T-helper 17 cell (primary cell): ENCODE results near the gene POC1A. TPM values are rescaled to one million over a fixed set of nuclear protein-coding genes. Genes with fewer than 3 reads are reported as not detected.
A peak's percentile ranks its signal among the peaks of the same experiment; 100 is the strongest.

ENCODE experiments used
- ATAC-seq: fragments of 150-1000 bp; cut with Tn5 transposase; 2 replicates; pipeline ENCODE4 v1.10.0; 2021; ENCODE audit warnings: mild to moderate bottlenecking, moderate library complexity
- DNase-seq, 3 donors: peaks; one replicate each; pipeline versions ENCODE4 v3.0.0 to v3.0.0-alpha.2; 2020 to 2021
- H3K9me3 ChIP-seq: one replicate; pipeline ENCODE4 v1.7.0; 2013; ENCODE audit warnings: low read length, mild to moderate bottlenecking; ENCODE audit not compliant: control insufficient read depth, poor library complexity, severe bottlenecking
- H3K27ac Mint-ChIP-seq: one replicate; pipeline ENCODE4 v1.8.0; 2022; ENCODE audit warnings: mild to moderate bottlenecking, moderate library complexity, mixed read lengths
- H3K27me3 Mint-ChIP-seq: one replicate; pipeline ENCODE4 v1.8.0; 2022; ENCODE audit warnings: mixed read lengths
- H3K36me3 Mint-ChIP-seq: one replicate; pipeline ENCODE4 v1.8.0; 2022; ENCODE audit warnings: low read depth, mixed read lengths
- H3K4me1 Mint-ChIP-seq: one replicate; pipeline ENCODE4 v1.8.0; 2022; ENCODE audit warnings: mild to moderate bottlenecking, mixed read lengths
- H3K4me3 Mint-ChIP-seq: one replicate; pipeline ENCODE4 v1.8.0; 2022; ENCODE audit warnings: mild to moderate bottlenecking, moderate library complexity, mixed read lengths
- total RNA-seq, 4 donors: library from RNA in 2 of 4; stranded (reverse) in 2 of 4; gene quantifications; one replicate each; pipeline ENCODE4 v1.2.3 and lab custom pipeline; 2022 to 2026

The POC1A gene
- 1 to 10 TPM in 1 of 2 donors, under 1 TPM in 1; 0.47 to 1.4 TPM for total RNA-seq
- 1.4 to 2.7 reads per million in 2 donors for total RNA-seq (lab: John Stamatoyannopoulos, UW)

DNA sequence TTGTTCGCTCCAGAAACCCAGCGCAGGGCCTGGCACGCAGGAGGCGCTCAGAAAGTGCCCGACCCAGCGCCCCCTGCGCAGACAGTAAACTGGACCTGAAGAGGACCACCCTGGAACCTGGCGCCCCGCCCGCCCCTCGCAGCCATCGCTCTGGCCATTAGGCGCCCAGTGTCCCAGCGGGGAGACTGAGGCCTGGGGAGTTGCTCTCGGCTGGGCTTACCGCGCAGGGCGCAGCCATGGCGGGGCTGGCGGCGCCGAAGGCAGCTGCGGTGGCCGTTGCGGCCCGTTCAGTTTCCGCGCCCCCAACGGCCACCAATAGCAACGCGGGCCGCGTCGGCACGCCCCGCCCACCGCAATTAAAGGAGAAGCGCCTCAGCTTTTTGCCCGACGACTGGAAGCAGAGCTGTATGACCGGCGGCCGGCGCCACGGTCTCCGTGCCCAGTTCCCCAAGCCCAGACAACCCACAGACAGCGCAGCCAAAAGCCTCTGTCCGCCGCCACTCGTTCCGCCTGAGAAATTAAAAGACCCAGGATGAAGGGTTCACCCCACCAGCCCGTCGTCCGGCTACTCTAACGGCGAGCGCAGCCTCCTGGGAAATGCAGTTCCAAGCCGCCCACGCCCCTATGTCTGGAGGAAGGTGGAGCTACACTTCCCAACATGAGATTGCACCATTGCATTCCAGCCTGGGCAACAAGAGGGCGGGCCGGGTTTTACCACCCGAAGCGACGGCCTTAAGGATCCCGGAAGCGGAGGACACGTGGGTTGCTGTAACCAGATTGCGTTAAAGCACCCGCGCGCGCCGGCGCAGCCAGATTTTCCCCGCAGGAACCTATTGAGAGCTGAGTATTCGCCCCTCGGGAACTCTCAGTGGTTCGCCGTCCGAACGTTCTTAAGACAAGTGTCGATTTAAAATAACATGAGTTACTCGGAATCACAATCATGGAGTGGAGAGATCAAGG is at the start of gene POC1A:
Gene POC1A (minus strand): TSS at position 289 of the 960 bp plus-strand sequence. CDS start 51 bp downstream, at position 238.
- no peaks in the 10 kb centered on the region for H3K36me3 Mint-ChIP-seq
- DNase-seq (peak; percentile 78 to 79 (median 78)), ATAC-seq (peak; percentile 88)
- peak within 1 kb of the TSS; percentile 88 for H3K27ac Mint-ChIP-seq
- peaks cover 12% of the 10 kb centered on the region for H3K4me1 Mint-ChIP-seq
- no peaks in the 10 kb centered on the region for H3K9me3 ChIP-seq
- H3K27me3 Mint-ChIP-seq: no peaks in the 10 kb centered on the region
- H3K4me3 Mint-ChIP-seq: peak within 1 kb of the TSS; percentile 93

GRCh38 chr3:52203701-52204100 is 49.5 kb upstream of the POC1A start:
- Mint-ChIP-seq H3K4me3 (no peak overlapping the region), H3K36me3 (peaks cover 10% of the 10 kb centered on the region), H3K4me1 (peaks cover 27% of the 10 kb centered on the region)

GRCh38 chr3:52202384-52203077 is 48.3 kb upstream of the POC1A start:
- ATAC-seq: no peak
- no peaks in the 10 kb centered on the region for H3K27me3 Mint-ChIP-seq
- peaks cover 10% of the 10 kb centered on the region for H3K36me3 Mint-ChIP-seq
- peak overlapping the region; percentile 66 for H3K27ac Mint-ChIP-seq
- H3K4me1 Mint-ChIP-seq: peaks cover 35% of the 10 kb centered on the region
- DNase-seq: no peak
- no peaks in the 10 kb centered on the region for H3K9me3 ChIP-seq
- H3K4me3 Mint-ChIP-seq: no peak overlapping the region

More at GRCh38 chr3:52203701-52204100, 49.5 kb upstream of the POC1A start:
- H3K27ac Mint-ChIP-seq: no peak overlapping the region
- no peaks in the 10 kb centered on the region for H3K9me3 ChIP-seq
- DNase-seq (no peak), ATAC-seq (no peak)
- no peaks in the 10 kb centered on the region for H3K27me3 Mint-ChIP-seq

- peaks cover 8% of the 10 kb centered on the region for H3K36me3 Mint-ChIP-seq
- peak overlapping the region; percentile 66 for H3K27ac Mint-ChIP-seq
- no peaks in the 10 kb centered on the region for H3K27me3 Mint-ChIP-seq
Measured at GRCh38 chr3:52200981-52201679, 46.9 kb upstream of the POC1A start.

GRCh38 chr3:52198643-52199608 is 44.7 kb upstream of the POC1A start:
- Mint-ChIP-seq H3K36me3 (peaks cover 8% of the 10 kb centered on the region), H3K27ac (peak overlapping the region; percentile 98), H3K4me3 (peak overlapping the region; percentile 98), H3K27me3 (no peaks in the 10 kb centered on the region), H3K4me1 (peaks cover 39% of the 10 kb centered on the region)
- no peaks in the 10 kb centered on the region for H3K9me3 ChIP-seq
- ATAC-seq (no peak), DNase-seq (no peak)

More at GRCh38 chr3:52200981-52201679, 46.9 kb upstream of the POC1A start:
- no peak for ATAC-seq
- no peak overlapping the region for H3K4me3 Mint-ChIP-seq
- H3K4me1 Mint-ChIP-seq: peaks cover 39% of the 10 kb centered on the region
- H3K9me3 ChIP-seq: no peaks in the 10 kb centered on the region
- no peak for DNase-seq

DNA sequence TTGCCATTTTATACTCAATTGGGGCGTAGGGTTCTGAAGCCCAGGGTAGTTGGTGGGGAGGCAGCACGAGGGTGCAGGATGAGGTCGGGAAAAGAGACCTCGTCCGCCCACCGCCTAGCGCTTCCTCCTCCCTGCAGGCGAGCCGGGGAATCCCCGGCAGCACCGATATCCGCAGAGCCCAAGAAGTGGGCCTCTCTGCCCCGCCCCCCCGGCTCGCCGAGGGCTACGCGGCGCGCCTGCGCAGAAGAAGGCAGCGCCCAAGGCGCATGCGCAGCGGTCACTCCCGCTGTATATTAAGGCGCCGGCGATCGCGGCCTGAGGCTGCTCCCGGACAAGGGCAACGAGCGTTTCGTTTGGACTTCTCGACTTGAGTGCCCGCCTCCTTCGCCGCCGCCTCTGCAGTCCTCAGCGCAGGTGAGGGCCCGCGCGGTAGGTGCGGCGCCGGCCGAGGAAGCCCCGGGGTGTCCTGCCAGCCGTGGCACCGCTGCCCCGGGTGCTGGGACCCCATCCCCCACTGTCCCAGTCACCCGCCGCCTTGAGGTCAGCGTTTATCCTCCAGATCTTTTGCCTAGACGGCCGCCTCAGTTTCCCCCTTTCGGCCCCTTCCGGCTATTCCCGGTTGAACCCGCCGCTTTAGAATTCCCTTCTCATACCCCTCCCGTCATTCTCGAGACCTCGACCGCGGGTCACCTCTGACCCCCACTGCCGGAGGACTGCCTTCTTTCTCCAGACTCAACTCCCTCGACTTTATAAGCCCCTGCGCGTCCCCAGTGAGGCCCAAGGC is 43.8 kb upstream of the POC1A start, which contains the start of gene ALAS1:
Gene ALAS1 (plus strand): TSS at position 319 of the 784 bp plus-strand sequence. CDS start 1,082 bp downstream, outside the sequence.
- no peaks in the 10 kb centered on the region for H3K9me3 ChIP-seq
- DNase-seq (peak; percentile 94 to 98 (median 96)), ATAC-seq (peak; percentile 98)
- Mint-ChIP-seq H3K4me3 (peak within 1 kb of the TSS; percentile 98), H3K4me1 (peaks cover 37% of the 10 kb centered on the region), H3K27ac (peak within 1 kb of the TSS; percentile 98), H3K27me3 (no peaks in the 10 kb centered on the region), H3K36me3 (peaks cover 5% of the 10 kb centered on the region)

GRCh38 chr3:52197499-52197841 is 43.2 kb upstream of the POC1A start:
- DNase-seq: no peak
- peak overlapping the region; percentile 98 for H3K4me3 Mint-ChIP-seq
- H3K9me3 ChIP-seq: no peaks in the 10 kb centered on the region
- H3K36me3 Mint-ChIP-seq: peaks cover 4% of the 10 kb centered on the region
- no peak for ATAC-seq
- H3K4me1 Mint-ChIP-seq: peaks cover 36% of the 10 kb centered on the region
- no peaks in the 10 kb centered on the region for H3K27me3 Mint-ChIP-seq
- peak overlapping the region; percentile 98 for H3K27ac Mint-ChIP-seq

DNA sequence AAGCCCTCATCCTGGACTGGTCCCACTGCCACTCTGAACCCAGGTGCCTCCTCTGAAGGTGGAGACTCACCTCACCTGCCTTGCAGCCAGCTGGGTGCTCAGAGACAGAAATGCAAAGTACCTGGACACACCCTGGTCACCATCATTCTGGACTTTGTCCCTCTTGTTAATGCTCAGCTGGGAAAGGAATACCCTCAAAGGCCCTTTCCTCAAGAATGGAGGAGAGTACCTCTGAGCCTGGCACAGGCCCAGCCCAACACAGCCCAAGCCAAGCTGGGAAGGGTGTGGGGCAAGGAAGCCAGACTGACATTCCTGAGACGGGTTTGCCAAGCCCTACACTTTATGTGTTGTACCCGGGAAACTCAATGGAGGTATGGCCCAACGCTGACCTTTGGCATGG is 42.8 kb upstream of the POC1A start:
- ATAC-seq (no peak), DNase-seq (no peak)
- Mint-ChIP-seq H3K27me3 (no peaks in the 10 kb centered on the region), H3K36me3 (peaks cover 2% of the 10 kb centered on the region), H3K27ac (peak overlapping the region; percentile 98), H3K4me1 (peaks cover 33% of the 10 kb centered on the region), H3K4me3 (no peak overlapping the region)
- no peaks in the 10 kb centered on the region for H3K9me3 ChIP-seq

GRCh38 chr3:52195823-52196331 is 41.7 kb upstream of the POC1A start:
- Mint-ChIP-seq H3K27ac (peak overlapping the region; percentile 84), H3K4me1 (peaks cover 24% of the 10 kb centered on the region), H3K36me3 (peaks cover 2% of the 10 kb centered on the region), H3K4me3 (no peak overlapping the region), H3K27me3 (no peaks in the 10 kb centered on the region)
- no peak for DNase-seq
- H3K9me3 ChIP-seq: no peaks in the 10 kb centered on the region
- ATAC-seq: no peak

- Mint-ChIP-seq H3K27me3 (no peaks in the 10 kb centered on the region), H3K36me3 (peaks cover 2% of the 10 kb centered on the region), H3K27ac (no peak overlapping the region), H3K4me3 (no peak overlapping the region), H3K4me1 (peaks cover 21% of the 10 kb centered on the region)
- no peaks in the 10 kb centered on the region for H3K9me3 ChIP-seq
- DNase-seq: no peak
- ATAC-seq: no peak
Measured at GRCh38 chr3:52195291-52195597, 41.0 kb upstream of the POC1A start.

DNA sequence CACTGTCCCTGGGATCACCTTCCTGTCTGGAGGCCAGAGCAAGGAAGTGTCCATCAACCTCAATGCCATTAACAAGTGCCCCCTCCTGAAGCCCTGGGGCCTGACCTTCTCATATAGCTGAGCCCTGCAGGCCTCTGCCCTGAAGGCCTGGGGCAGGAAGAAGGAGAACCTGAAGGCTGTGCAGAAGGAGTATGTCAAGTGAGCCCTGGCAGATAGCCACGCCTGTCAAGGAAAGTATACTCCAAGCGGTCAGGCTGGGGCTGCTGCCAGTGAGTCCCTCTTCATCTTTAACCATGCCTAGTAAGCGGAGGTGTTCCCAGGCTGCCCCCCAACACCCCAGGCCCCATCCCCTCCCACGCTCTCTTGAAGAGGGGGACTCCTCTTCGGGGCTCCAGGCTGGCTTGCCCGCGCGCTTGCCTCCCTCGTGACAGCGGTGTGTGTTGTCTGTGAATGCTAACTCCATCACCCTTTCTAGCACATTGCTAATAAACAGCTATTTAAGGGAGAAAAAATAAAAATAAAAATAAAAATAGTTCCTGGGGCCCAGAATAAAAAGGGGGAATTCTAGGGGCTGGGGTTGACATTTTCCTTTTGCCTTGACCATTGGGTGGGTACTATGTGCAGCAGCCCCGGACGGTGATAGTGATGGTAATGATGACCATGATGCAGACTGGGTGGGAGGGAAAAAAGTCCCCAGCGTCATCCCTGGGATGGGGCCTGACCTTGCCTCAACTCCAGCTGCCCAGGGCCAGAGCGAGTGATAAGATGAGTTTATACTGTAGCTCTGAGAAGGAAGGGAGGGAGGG is 40.5 kb upstream of the POC1A start:
- Mint-ChIP-seq H3K36me3 (no peaks in the 10 kb centered on the region), H3K27me3 (no peaks in the 10 kb centered on the region), H3K4me3 (no peak overlapping the region), H3K4me1 (peaks cover 19% of the 10 kb centered on the region), H3K27ac (no peak overlapping the region)
- ATAC-seq (no peak), DNase-seq (no peak)
- no peaks in the 10 kb centered on the region for H3K9me3 ChIP-seq
